Measurements from ENCODE around the gene ASPSCR1.
"Not testable (repeated sequence)": the region's sequence is repeated elsewhere in the genome, so short reads cannot be mapped to it uniquely, and the experiment has no call there.

Gene ASPSCR1

GRCh38 chr17:81960130-81960958, 17.1 kb upstream of the ASPSCR1 start:
- no peak for DNase-seq

- no peak for DNase-seq
These were observed 16.3 kb upstream of the ASPSCR1 start, which contains the start of gene NOTUM for GRCh38 chr17:81961087-81961511. NOTUM (minus strand) TSS chr17:81961187; CDS start chr17:81960909, 278 bp downstream.

- DNase-seq: no peak
These were observed 15.6 kb upstream of the ASPSCR1 start for GRCh38 chr17:81961521-81962498.

- no peak for DNase-seq
These were observed 14.7 kb upstream of the ASPSCR1 start for GRCh38 chr17:81962499-81963441.

GRCh38 chr17:81964081-81964849, 13.2 kb upstream of the ASPSCR1 start:
- no peak for DNase-seq

GRCh38 chr17:81966343-81967243, 10.8 kb upstream of the ASPSCR1 start:
- DNase-seq: peak; percentile 71 to 85

GRCh38 chr17:81967244-81967532, 10.2 kb upstream of the ASPSCR1 start:
- DNase-seq: no peak

- peak; percentile 96 for DNase-seq
These were observed 9.7 kb upstream of the ASPSCR1 start for GRCh38 chr17:81967533-81968395.

- no peak for DNase-seq
These were observed 9.1 kb upstream of the ASPSCR1 start for GRCh38 chr17:81968396-81968745.

GRCh38 chr17:81968850-81969812, 8.3 kb upstream of the ASPSCR1 start:
- no peak for DNase-seq

- DNase-seq: no peak
These were observed 4.0 kb upstream of the ASPSCR1 start for GRCh38 chr17:81973432-81973831.

GRCh38 chr17:81976332-81977210, 858 bp upstream of the ASPSCR1 start:
- DNase-seq: no peak

- DNase-seq: no peak
These were observed 1.3 kb downstream of the ASPSCR1 start for GRCh38 chr17:81978524-81979298.

GRCh38 chr17:81980122-81980521, 2.7 kb downstream of the ASPSCR1 start:
- DNase-seq: no peak

GRCh38 chr17:81980707-81981343, 3.4 kb downstream of the ASPSCR1 start:
- no peak for DNase-seq

- DNase-seq: not testable (repeated sequence)
These were observed 4.1 kb downstream of the ASPSCR1 start for GRCh38 chr17:81981511-81981910.
